Measurements from ENCODE around the gene EPSTI1.

The EPSTI1 gene

GRCh38 chr13:43031881-43032280, 39.8 kb upstream of the EPSTI1 start:
- Histone ChIP-seq H3K27ac (ENCODE audit: low read length) (no peak overlapping the region), H3K36me3 (ENCODE audit: insufficient read depth, low read length) (no peaks in the 10 kb centered on the region), H3K27me3 (ENCODE audit: insufficient read depth, low read length, poor library complexity) (no peaks in the 10 kb centered on the region), H3K9ac (ENCODE audit: low read depth, low read length) (no peak overlapping the region), H3K4me2 (ENCODE audit: insufficient read depth, low read length) (no peak overlapping the region), H2AFZ (ENCODE audit: low read depth, low read length) (no peak overlapping the region), H3K79me2 (ENCODE audit: insufficient read depth, low read length) (peaks cover 3% of the 10 kb centered on the region; the same call in 1 of the 2 replicates), H4K20me1 (ENCODE audit: insufficient read depth, low read length) (no peaks in the 10 kb centered on the region), H3K4me3 (ENCODE audit: low read depth in 1 of 2, low read length in 2 of 2) (no peak overlapping the region), H3K4me1 (ENCODE audit: insufficient read depth, low read length) (no peaks in the 10 kb centered on the region), H3K9me3 (ENCODE audit: insufficient read depth, low read length, severe bottlenecking) (no peaks in the 10 kb centered on the region)
- no peak for ATAC-seq (ENCODE audit: insufficient read depth, low read depth)
- TF ChIP-seq CTCF (IDR thresholded peaks at IDR 0.05; ENCODE audit: borderline replicate concordance, extremely low read depth, low read length, poor library complexity, severe bottlenecking) = no peak
- no peak for TF ChIP-seq EZH2 (IDR thresholded peaks at IDR 0.05; ENCODE audit: borderline replicate concordance, low read depth, low read length, severe bottlenecking)
- no peak for DNase-seq

GRCh38 chr13:43030548-43030947, 38.5 kb upstream of the EPSTI1 start:
- no peak overlapping the region for H3K9ac ChIP-seq (ENCODE audit: low read depth, low read length)
- H2AFZ ChIP-seq (ENCODE audit: low read depth, low read length) = no peak overlapping the region
- peaks cover 3% of the 10 kb centered on the region; the same call in 1 of the 2 replicates for H3K79me2 ChIP-seq (ENCODE audit: insufficient read depth, low read length)
- no peak overlapping the region for H3K27ac ChIP-seq (ENCODE audit: low read length)
- no peaks in the 10 kb centered on the region for H3K9me3 ChIP-seq (ENCODE audit: insufficient read depth, low read length, severe bottlenecking)
- DNase-seq = no peak
- H3K4me2 ChIP-seq (ENCODE audit: insufficient read depth, low read length) = no peak overlapping the region
- ATAC-seq (ENCODE audit: insufficient read depth, low read depth) = no peak
- no peak overlapping the region for H3K4me3 ChIP-seq (ENCODE audit: low read depth in 1 of 2, low read length in 2 of 2)
- TF ChIP-seq EZH2 (IDR thresholded peaks at IDR 0.05; ENCODE audit: borderline replicate concordance, low read depth, low read length, severe bottlenecking) (no peak), CTCF (IDR thresholded peaks at IDR 0.05; ENCODE audit: borderline replicate concordance, extremely low read depth, low read length, poor library complexity, severe bottlenecking) (no peak)
- no peaks in the 10 kb centered on the region for H3K27me3 ChIP-seq (ENCODE audit: insufficient read depth, low read length, poor library complexity)
- peaks cover 3% of the 10 kb centered on the region; the same call in 1 of the 2 replicates for H3K4me1 ChIP-seq (ENCODE audit: insufficient read depth, low read length)
- H3K36me3 ChIP-seq (ENCODE audit: insufficient read depth, low read length) = no peaks in the 10 kb centered on the region
- H4K20me1 ChIP-seq (ENCODE audit: insufficient read depth, low read length) = no peaks in the 10 kb centered on the region

- no peak overlapping the region for H3K4me2 ChIP-seq (ENCODE audit: insufficient read depth, low read length)
- no peak overlapping the region for H3K4me3 ChIP-seq (ENCODE audit: low read depth in 1 of 2, low read length in 2 of 2)
- no peaks in the 10 kb centered on the region for H4K20me1 ChIP-seq (ENCODE audit: insufficient read depth, low read length)
- peaks cover 13% of the 10 kb centered on the region; the same call in 1 of the 2 replicates for H3K79me2 ChIP-seq (ENCODE audit: insufficient read depth, low read length)
- H3K36me3 ChIP-seq (ENCODE audit: insufficient read depth, low read length) = no peaks in the 10 kb centered on the region
- DNase-seq = no peak
- no peak for ATAC-seq (ENCODE audit: insufficient read depth, low read depth)
- H2AFZ ChIP-seq (ENCODE audit: low read depth, low read length) = no peak overlapping the region
- peaks cover 17% of the 10 kb centered on the region for H3K4me1 ChIP-seq (ENCODE audit: insufficient read depth, low read length)
- H3K9me3 ChIP-seq (ENCODE audit: insufficient read depth, low read length, severe bottlenecking) = no peaks in the 10 kb centered on the region
- no peaks in the 10 kb centered on the region for H3K27me3 ChIP-seq (ENCODE audit: insufficient read depth, low read length, poor library complexity)
- H3K9ac ChIP-seq (ENCODE audit: low read depth, low read length) = no peak overlapping the region
- no peak overlapping the region for H3K27ac ChIP-seq (ENCODE audit: low read length)
- TF ChIP-seq CTCF (IDR thresholded peaks at IDR 0.05; ENCODE audit: borderline replicate concordance, extremely low read depth, low read length, poor library complexity, severe bottlenecking) = no peak
- no peak for TF ChIP-seq EZH2 (IDR thresholded peaks at IDR 0.05; ENCODE audit: borderline replicate concordance, low read depth, low read length, severe bottlenecking)
Observed at GRCh38 chr13:43026262-43026661, 34.2 kb upstream of the EPSTI1 start.
